Measurements from ENCODE around the gene FAM149A. TPM values are rescaled to one million over a fixed set of nuclear protein-coding genes. Genes with fewer than 3 reads are reported as not detected.

Gene FAM149A
- total RNA-seq, 4 donors from 2014 or later, result 7.7 to 15.3 (median 11.8) TPM

- TF ChIP-seq CTCF (IDR thresholded peaks at IDR 0.05), result no peak
- DNase-seq (ENCODE audit: low spot score) (no peak), ATAC-seq (ENCODE audit: low FRiP score) (no peak)
Observed at GRCh38 chr4:186088523-186088922, 16.0 kb upstream of the FAM149A start.

- no peak for TF ChIP-seq CTCF (IDR thresholded peaks at IDR 0.05)
- DNase-seq (ENCODE audit: low spot score) (no peak), ATAC-seq (ENCODE audit: low FRiP score) (no peak)
Observed at GRCh38 chr4:186092296-186092695, 12.2 kb upstream of the FAM149A start.

GRCh38 chr4:186095406-186095805, 9.1 kb upstream of the FAM149A start:
- TF ChIP-seq CTCF (IDR thresholded peaks at IDR 0.05), result no peak
- DNase-seq (ENCODE audit: low spot score), result no peak
- ATAC-seq (ENCODE audit: low FRiP score), result no peak

- no peak for TF ChIP-seq CTCF (IDR thresholded peaks at IDR 0.05)
- no peak for DNase-seq (ENCODE audit: low spot score)
- ATAC-seq (ENCODE audit: low FRiP score), result peak; percentile 26
Observed at GRCh38 chr4:186096681-186097165, 7.8 kb upstream of the FAM149A start.

- TF ChIP-seq CTCF (IDR thresholded peaks at IDR 0.05), result no peak
- ATAC-seq (ENCODE audit: low FRiP score) (no peak), DNase-seq (ENCODE audit: low spot score) (no peak)
Observed at GRCh38 chr4:186097386-186097785, 7.1 kb upstream of the FAM149A start.

- TF ChIP-seq CTCF (IDR thresholded peaks at IDR 0.05), result no peak
- DNase-seq (ENCODE audit: low spot score) (no peak), ATAC-seq (ENCODE audit: low FRiP score) (no peak)
Observed at GRCh38 chr4:186102931-186103330, 1.6 kb upstream of the FAM149A start.

GRCh38 chr4:186104890-186105646, 564 bp downstream of the FAM149A start:
- ATAC-seq (ENCODE audit: low FRiP score), result peak; percentile 61
- no peak for TF ChIP-seq CTCF (IDR thresholded peaks at IDR 0.05)
- DNase-seq (ENCODE audit: low spot score), result no peak

Measured in omental fat pad (tissue), 4 donors.